ENCODE data around the gene CTDNEP1. TPM values are rescaled to one million over a fixed set of nuclear protein-coding genes. Genes with fewer than 3 reads are reported as not detected.

The CTDNEP1 gene
- total and polyA plus RNA-seq, 10 donors: 69.3 to 133 (median 98.0) TPM

DNA sequence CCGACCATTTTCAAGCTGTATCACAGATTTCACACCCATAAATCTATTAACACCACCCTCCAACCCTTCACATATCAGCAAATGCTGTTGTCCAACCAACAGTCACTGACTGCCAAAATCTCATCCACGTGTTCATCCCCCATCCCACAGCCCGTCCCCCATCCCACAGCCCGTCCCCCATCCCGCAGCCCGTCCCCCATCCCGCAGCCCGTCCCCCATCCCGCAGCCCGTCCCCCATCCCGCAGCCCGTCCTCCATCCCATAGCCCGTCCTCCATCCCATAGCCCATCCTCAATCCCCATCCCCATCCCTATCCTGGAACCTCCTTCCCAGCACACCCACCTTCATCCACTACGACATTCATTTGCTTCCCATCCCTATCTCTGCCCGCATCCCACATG, 46.0 kb downstream of the CTDNEP1 start:
- TF ChIP-seq, protein P1, sequence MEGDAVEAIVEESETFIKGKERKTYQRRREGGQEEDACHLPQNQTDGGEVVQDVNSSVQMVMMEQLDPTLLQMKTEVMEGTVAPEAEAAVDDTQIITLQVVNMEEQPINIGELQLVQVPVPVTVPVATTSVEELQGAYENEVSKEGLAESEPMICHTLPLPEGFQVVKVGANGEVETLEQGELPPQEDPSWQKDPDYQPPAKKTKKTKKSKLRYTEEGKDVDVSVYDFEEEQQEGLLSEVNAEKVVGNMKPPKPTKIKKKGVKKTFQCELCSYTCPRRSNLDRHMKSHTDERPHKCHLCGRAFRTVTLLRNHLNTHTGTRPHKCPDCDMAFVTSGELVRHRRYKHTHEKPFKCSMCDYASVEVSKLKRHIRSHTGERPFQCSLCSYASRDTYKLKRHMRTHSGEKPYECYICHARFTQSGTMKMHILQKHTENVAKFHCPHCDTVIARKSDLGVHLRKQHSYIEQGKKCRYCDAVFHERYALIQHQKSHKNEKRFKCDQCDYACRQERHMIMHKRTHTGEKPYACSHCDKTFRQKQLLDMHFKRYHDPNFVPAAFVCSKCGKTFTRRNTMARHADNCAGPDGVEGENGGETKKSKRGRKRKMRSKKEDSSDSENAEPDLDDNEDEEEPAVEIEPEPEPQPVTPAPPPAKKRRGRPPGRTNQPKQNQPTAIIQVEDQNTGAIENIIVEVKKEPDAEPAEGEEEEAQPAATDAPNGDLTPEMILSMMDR (IDR thresholded peaks at IDR 0.05 in 8 of 11, conservative IDR thresholded peaks at IDR 0.05 in 3 of 11): no peak
- TF ChIP-seq POLR2A (IDR thresholded peaks at IDR 0.05) (no peak), POLR2AphosphoS5 (IDR thresholded peaks at IDR 0.05) (no peak)
- peak overlapping the region in 6 of 8 donors; percentile 38 to 72 (median 46) for H3K4me3 ChIP-seq
- DNase-seq: peak; percentile 66
- 72 to 80% (median 73%) methylated on average over 15 of the region's 15 CpGs for WGBS, 5 donors
- peaks cover 0 to 60% (median 30%) of the 10 kb centered on the region in 6 donors for H3K4me1 ChIP-seq
- peak overlapping the region in 7 of 8 donors; percentile 55 to 89 (median 81) for H3K27ac ChIP-seq
- peaks cover 0 to 36% (median 12%) of the 10 kb centered on the region in 6 donors for H3K36me3 ChIP-seq
- no peaks in the 10 kb centered on the region for H3K27me3 ChIP-seq (replicated peaks in 1 of 7)
- intact Hi-C loops (cut with DNase I; ENCODE audit: low total_unique reads): no loop called here
- no peaks in the 10 kb centered on the region for H3K9me3 ChIP-seq

DNA sequence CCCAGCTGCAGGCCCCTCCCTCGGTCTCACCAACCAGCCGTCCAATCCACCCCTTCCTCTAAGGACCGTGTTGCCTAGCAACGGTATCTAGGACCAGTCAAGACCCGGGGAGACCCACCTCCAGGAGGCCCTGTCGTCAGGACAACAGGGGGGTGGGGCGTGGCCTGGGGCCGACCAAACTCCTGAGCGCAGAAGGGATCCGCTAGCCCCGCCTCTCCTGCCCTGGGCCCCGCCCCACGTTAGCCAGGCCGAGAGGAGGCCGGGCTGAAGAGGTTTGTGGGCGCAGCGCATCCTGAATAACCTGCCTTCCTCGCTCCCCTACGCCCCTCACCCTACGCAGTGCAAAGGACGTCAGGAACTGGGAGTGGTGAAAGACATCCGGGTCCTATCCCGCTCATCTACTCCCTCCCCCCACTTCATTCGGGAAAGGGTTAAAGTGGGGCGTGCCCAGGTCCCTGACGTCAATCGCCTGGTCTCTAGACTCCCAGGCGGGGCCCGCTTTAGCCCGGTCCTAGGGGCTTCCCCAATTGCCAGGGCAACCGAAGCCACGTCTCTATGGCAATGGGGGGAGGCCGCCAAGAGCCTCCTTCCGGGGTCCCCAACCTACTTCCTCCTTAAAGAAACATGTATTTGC, 46.6 kb downstream of the CTDNEP1 start:
- peak overlapping the region; percentile 30 to 72 (median 44) for H3K4me3 ChIP-seq
- H3K4me1 ChIP-seq: peaks cover 0 to 58% (median 28%) of the 10 kb centered on the region in 6 donors
- DNase-seq: peak; percentile 96
- peaks cover 0 to 40% (median 12%) of the 10 kb centered on the region in 6 donors for H3K36me3 ChIP-seq
- 1% methylated on average over 18 to 34 of the region's 34 CpGs for WGBS, 5 donors
- H3K9me3 ChIP-seq: no peaks in the 10 kb centered on the region
- intact Hi-C loops (cut with DNase I; ENCODE audit: low total_unique reads): no loop called here
- H3K27me3 ChIP-seq (replicated peaks in 1 of 7): no peaks in the 10 kb centered on the region
- H3K27ac ChIP-seq: peak overlapping the region; percentile 55 to 89 (median 77)
- no peak for TF ChIP-seq POLR2A (IDR thresholded peaks at IDR 0.05)
- TF ChIP-seq POLR2AphosphoS5 (IDR thresholded peaks at IDR 0.05): peak; percentile 68 to 77 (median 72)
- TF ChIP-seq, protein P1 (IDR thresholded peaks at IDR 0.05 in 8 of 11, conservative IDR thresholded peaks at IDR 0.05 in 3 of 11): peak in 1 of 11 experiments; percentile 12

DNA sequence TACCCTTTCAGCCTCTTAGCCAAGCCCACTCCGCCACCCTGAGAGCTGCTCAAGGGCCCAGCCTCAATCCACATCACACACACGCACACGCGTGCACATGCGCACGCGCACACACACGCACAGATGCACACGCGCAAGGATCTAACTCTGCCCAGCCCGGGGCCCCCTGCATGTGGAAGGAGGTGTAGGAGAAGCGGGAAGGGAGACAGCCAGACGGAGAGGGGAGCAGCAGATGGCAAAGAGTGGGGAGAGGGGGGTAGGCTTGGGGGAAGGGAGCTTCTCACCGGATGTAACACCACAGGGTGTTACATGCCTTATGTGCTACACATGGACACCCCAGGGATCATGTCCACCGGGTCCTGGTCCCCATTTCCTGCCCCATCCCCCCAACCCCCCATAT, 47.2 kb downstream of the CTDNEP1 start:
- H3K4me3 ChIP-seq: peak overlapping the region in 4 of 8 donors; percentile 44 to 72 (median 46)
- peak; percentile 82 for DNase-seq
- H3K9me3 ChIP-seq: no peaks in the 10 kb centered on the region
- H3K27ac ChIP-seq: peak overlapping the region in 7 of 8 donors; percentile 55 to 89 (median 81)
- H3K27me3 ChIP-seq (replicated peaks in 1 of 7): no peaks in the 10 kb centered on the region
- TF ChIP-seq POLR2AphosphoS5 (IDR thresholded peaks at IDR 0.05) (no peak), POLR2A (IDR thresholded peaks at IDR 0.05) (no peak)
- TF ChIP-seq, protein P1 (IDR thresholded peaks at IDR 0.05 in 8 of 11, conservative IDR thresholded peaks at IDR 0.05 in 3 of 11): no peak
- intact Hi-C loops (cut with DNase I; ENCODE audit: low total_unique reads): no loop called here
- H3K36me3 ChIP-seq: peaks cover 0 to 43% (median 12%) of the 10 kb centered on the region in 6 donors
- 79 to 84% (median 82%) methylated on average over 15 of the region's 15 CpGs for WGBS, 5 donors
- peaks cover 0 to 56% (median 28%) of the 10 kb centered on the region in 6 donors for H3K4me1 ChIP-seq

DNA sequence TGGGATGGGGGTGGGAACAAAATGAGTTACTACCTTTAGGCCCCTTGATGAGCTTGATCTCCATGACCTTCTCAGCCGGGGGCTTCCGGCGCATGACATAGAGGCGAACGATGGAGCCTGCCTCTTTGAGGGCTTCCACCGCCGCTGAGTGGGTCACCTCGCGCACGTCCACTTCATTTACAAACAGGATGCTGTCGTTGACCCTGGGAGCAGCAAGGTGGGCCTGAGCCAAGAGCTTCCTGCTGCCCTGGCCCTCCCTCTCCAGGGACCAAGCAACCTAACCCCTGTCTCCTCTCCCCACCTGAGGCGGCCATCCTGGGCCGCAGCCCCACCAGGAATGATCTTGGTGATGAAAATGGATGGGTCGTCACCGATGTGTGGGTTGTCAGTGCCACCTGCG, 48.1 kb downstream of the CTDNEP1 start:
- 78 to 96% (median 86%) methylated on average over 12 to 16 of the region's 16 CpGs for WGBS, 5 donors
- TF ChIP-seq POLR2AphosphoS5 (IDR thresholded peaks at IDR 0.05) (peak in 1 of 3 donors; percentile 9), POLR2A (IDR thresholded peaks at IDR 0.05) (no peak)
- DNase-seq: peak; percentile 75
- no peaks in the 10 kb centered on the region for H3K27me3 ChIP-seq (replicated peaks in 1 of 7)
- H3K27ac ChIP-seq: no peak overlapping the region
- no peaks in the 10 kb centered on the region for H3K9me3 ChIP-seq
- H3K36me3 ChIP-seq: peaks cover 0 to 48% (median 12%) of the 10 kb centered on the region in 6 donors
- H3K4me3 ChIP-seq: no peak overlapping the region
- peaks cover 0 to 48% (median 28%) of the 10 kb centered on the region in 6 donors for H3K4me1 ChIP-seq
- intact Hi-C loops (cut with DNase I; ENCODE audit: low total_unique reads): no loop called here

Measured in spleen (tissue), 11 donors.